AML-193 (cell line): ENCODE measurements around the gene UNC13B.

Source experiments
- DNase-seq, 2 experiments: peaks; one replicate each; lab custom pipeline; 2025; lab: John Stamatoyannopoulos, UW

UNC13B gene

GRCh38 chr9:35335164-35335563, 173.4 kb downstream of the UNC13B start:
- DNase-seq: no peak

- DNase-seq: no peak
These were observed 176.3 kb downstream of the UNC13B start for GRCh38 chr9:35338086-35338485.

- no peak for DNase-seq
These were observed 176.9 kb downstream of the UNC13B start for GRCh38 chr9:35338561-35339274.

GRCh38 chr9:35340046-35340445, 178.2 kb downstream of the UNC13B start:
- DNase-seq: no peak

GRCh38 chr9:35341021-35341420, 179.2 kb downstream of the UNC13B start:
- no peak for DNase-seq

- no peak for DNase-seq
These were observed 179.8 kb downstream of the UNC13B start for GRCh38 chr9:35341585-35341984.

- no peak for DNase-seq
These were observed 180.6 kb downstream of the UNC13B start for GRCh38 chr9:35342221-35342958.

- DNase-seq: no peak
These were observed 186.3 kb downstream of the UNC13B start for GRCh38 chr9:35348109-35348508.

- DNase-seq: no peak
These were observed 187.6 kb downstream of the UNC13B start for GRCh38 chr9:35349287-35349990.

GRCh38 chr9:35350212-35350611, 188.4 kb downstream of the UNC13B start:
- no peak for DNase-seq

GRCh38 chr9:35350827-35351549, 189.2 kb downstream of the UNC13B start:
- DNase-seq: no peak

- no peak for DNase-seq
These were observed 192.0 kb downstream of the UNC13B start for GRCh38 chr9:35353731-35354365.

- no peak for DNase-seq
These were observed 194.1 kb downstream of the UNC13B start for GRCh38 chr9:35355939-35356338.

GRCh38 chr9:35357116-35357515, 195.3 kb downstream of the UNC13B start:
- no peak for DNase-seq

- DNase-seq: no peak
These were observed 196.0 kb downstream of the UNC13B start for GRCh38 chr9:35357826-35358225.

- DNase-seq: no peak
These were observed 203.2 kb downstream of the UNC13B start for GRCh38 chr9:35364817-35365585.

GRCh38 chr9:35366627-35367026, 204.8 kb downstream of the UNC13B start:
- no peak for DNase-seq

- DNase-seq: no peak
These were observed 205.6 kb downstream of the UNC13B start for GRCh38 chr9:35367451-35367850.

- DNase-seq: no peak
These were observed 208.4 kb downstream of the UNC13B start for GRCh38 chr9:35370241-35370640.

- DNase-seq: no peak
These were observed 212.6 kb downstream of the UNC13B start for GRCh38 chr9:35374436-35374835.

GRCh38 chr9:35374910-35375309, 213.1 kb downstream of the UNC13B start:
- no peak for DNase-seq
